ENCODE results near the gene TRIM39.

TRIM39 gene

GRCh38 chr6:30350524-30350923 lies 23.8 kb downstream of the TRIM39 start:
- H3K4me1 ChIP-seq (ENCODE audit: control insufficient read depth in 1 of 2, insufficient read depth in 2 of 2, low read length in 2 of 2), result peaks cover 0 to 2% of the 10 kb centered on the region in 2 experiments
- no peak overlapping the region for H3K4ac ChIP-seq (ENCODE audit: low read depth, low read length)
- peaks cover 5 to 8% of the 10 kb centered on the region in 2 experiments for H3K36me3 ChIP-seq (ENCODE audit: control insufficient read depth in 1 of 2, insufficient read depth in 2 of 2, low read length in 2 of 2)
- no peak overlapping the region for H3K23ac ChIP-seq (ENCODE audit: low read length)
- no CpG with 5 or more reads among the region's 1 CpG for WGBS (ENCODE audit: extremely low coverage, insufficient coverage, insufficient read length)
- H3K18ac ChIP-seq (ENCODE audit: low read length), result no peak overlapping the region
- no peak overlapping the region for H2BK5ac ChIP-seq (ENCODE audit: low read depth, low read length, poor library complexity)
- H3K27me3 ChIP-seq (ENCODE audit: insufficient read depth, low read length), result no peaks in the 10 kb centered on the region
- no peak overlapping the region for H3K9ac ChIP-seq (ENCODE audit: low read length)
- no peaks in the 10 kb centered on the region for H3K79me2 ChIP-seq (ENCODE audit: control insufficient read depth, insufficient read depth, low read length, poor library complexity)
- no peak overlapping the region for H3K4me3 ChIP-seq (ENCODE audit: low read depth, low read length)
- H3K14ac ChIP-seq (ENCODE audit: low read length), result no peak overlapping the region
- H2BK120ac ChIP-seq (ENCODE audit: insufficient read depth, low read length, poor library complexity), result no peak overlapping the region
- H3K9me3 ChIP-seq (ENCODE audit: insufficient read depth, low read depth, low read length), result no peaks in the 10 kb centered on the region
- no peak overlapping the region for H3K27ac ChIP-seq (ENCODE audit: low read depth, low read length)
- no peak overlapping the region for H2AK5ac ChIP-seq (ENCODE audit: low read length)
- no peak overlapping the region for H4K12ac ChIP-seq (ENCODE audit: low read depth, low read length)
- no peak overlapping the region for H2AFZ ChIP-seq (ENCODE audit: insufficient read depth, low read length, poor library complexity)
- H4K8ac ChIP-seq (ENCODE audit: low read depth, low read length), result no peak overlapping the region
- no peaks in the 10 kb centered on the region for H3K79me1 ChIP-seq (ENCODE audit: low read length)
- no peak overlapping the region for H3K4me2 ChIP-seq (ENCODE audit: low read length)
- DNase-seq, result no peak
- H4K91ac ChIP-seq (ENCODE audit: low read depth, low read length), result no peak overlapping the region
- H2BK12ac ChIP-seq (ENCODE audit: low read length), result no peak overlapping the region

DNA sequence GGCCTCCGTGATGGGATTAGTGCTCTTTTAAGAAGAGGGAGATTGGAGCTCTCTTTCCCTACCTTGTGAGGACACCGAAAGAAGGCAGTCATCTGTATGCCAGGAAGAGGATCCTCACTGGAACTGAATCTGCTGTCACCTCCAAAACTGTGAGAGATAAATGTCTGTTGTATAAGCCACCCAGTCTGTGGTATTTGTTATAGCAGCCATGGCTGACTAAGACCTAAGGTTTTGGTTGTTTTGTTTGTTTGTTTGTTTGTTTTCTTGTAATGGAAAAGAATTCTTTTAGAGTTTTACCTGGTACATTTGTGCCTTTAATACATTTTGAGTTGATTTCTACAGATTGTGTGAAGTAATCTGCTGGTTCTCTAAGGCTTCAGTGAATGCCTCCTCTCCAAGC lies 25.8 kb downstream of the TRIM39 start:
- no peak overlapping the region for H4K12ac ChIP-seq (ENCODE audit: low read depth, low read length)
- H3K18ac ChIP-seq (ENCODE audit: low read length), result no peak overlapping the region
- H3K79me2 ChIP-seq (ENCODE audit: control insufficient read depth, insufficient read depth, low read length, poor library complexity), result no peaks in the 10 kb centered on the region
- no peaks in the 10 kb centered on the region for H3K9me3 ChIP-seq (ENCODE audit: insufficient read depth, low read depth, low read length)
- no peak overlapping the region for H3K23ac ChIP-seq (ENCODE audit: low read length)
- H2BK5ac ChIP-seq (ENCODE audit: low read depth, low read length, poor library complexity), result no peak overlapping the region
- H3K79me1 ChIP-seq (ENCODE audit: low read length), result no peaks in the 10 kb centered on the region
- H2BK120ac ChIP-seq (ENCODE audit: insufficient read depth, low read length, poor library complexity), result no peak overlapping the region
- H3K4me3 ChIP-seq (ENCODE audit: low read depth, low read length), result no peak overlapping the region
- no peak overlapping the region for H3K4ac ChIP-seq (ENCODE audit: low read depth, low read length)
- H3K36me3 ChIP-seq (ENCODE audit: control insufficient read depth in 1 of 2, insufficient read depth in 2 of 2, low read length in 2 of 2), result no peaks in the 10 kb centered on the region
- H2AK5ac ChIP-seq (ENCODE audit: low read length), result no peak overlapping the region
- no peak overlapping the region for H3K14ac ChIP-seq (ENCODE audit: low read length)
- DNase-seq, result no peak
- no peaks in the 10 kb centered on the region for H3K4me1 ChIP-seq (ENCODE audit: control insufficient read depth in 1 of 2, insufficient read depth in 2 of 2, low read length in 2 of 2)
- H3K27ac ChIP-seq (ENCODE audit: low read depth, low read length), result no peak overlapping the region
- no peak overlapping the region for H3K4me2 ChIP-seq (ENCODE audit: low read length)
- H2BK12ac ChIP-seq (ENCODE audit: low read length), result no peak overlapping the region
- H2AFZ ChIP-seq (ENCODE audit: insufficient read depth, low read length, poor library complexity), result no peak overlapping the region
- no peak overlapping the region for H4K91ac ChIP-seq (ENCODE audit: low read depth, low read length)
- H3K27me3 ChIP-seq (ENCODE audit: insufficient read depth, low read length), result no peaks in the 10 kb centered on the region
- H4K8ac ChIP-seq (ENCODE audit: low read depth, low read length), result no peak overlapping the region
- H3K9ac ChIP-seq (ENCODE audit: low read length), result no peak overlapping the region
- WGBS (ENCODE audit: extremely low coverage, insufficient coverage, insufficient read length), result no CpG with 5 or more reads among the region's 2 CpGs

DNA sequence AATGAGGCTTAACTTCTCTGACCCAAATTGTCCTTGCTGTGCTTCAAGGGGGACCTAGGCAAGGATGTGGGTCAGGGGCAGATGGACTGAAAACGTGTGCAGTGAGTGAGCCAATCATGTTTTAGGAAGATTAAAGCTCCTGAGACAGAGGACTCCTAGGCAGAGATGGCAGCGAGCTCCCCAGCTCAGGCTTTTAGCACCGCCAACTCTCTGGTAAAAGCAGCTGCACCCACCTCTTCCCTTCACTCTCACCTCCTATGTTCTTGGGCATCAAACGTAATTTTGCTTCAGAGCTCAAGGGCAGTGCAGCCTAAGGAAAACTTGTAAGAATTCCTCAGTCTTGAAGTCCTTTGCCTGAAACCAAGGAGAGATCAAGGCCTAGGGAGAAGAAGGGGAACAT lies 28.6 kb downstream of the TRIM39 start:
- Histone ChIP-seq H4K91ac (ENCODE audit: low read depth, low read length) (no peak overlapping the region), H2BK12ac (ENCODE audit: low read length) (no peak overlapping the region), H3K79me1 (ENCODE audit: low read length) (peaks cover 2% of the 10 kb centered on the region), H3K18ac (ENCODE audit: low read length) (no peak overlapping the region), H2BK5ac (ENCODE audit: low read depth, low read length, poor library complexity) (no peak overlapping the region), H3K14ac (ENCODE audit: low read length) (no peak overlapping the region), H2BK120ac (ENCODE audit: insufficient read depth, low read length, poor library complexity) (no peak overlapping the region), H2AFZ (ENCODE audit: insufficient read depth, low read length, poor library complexity) (no peak overlapping the region), H3K27me3 (ENCODE audit: insufficient read depth, low read length) (no peaks in the 10 kb centered on the region), H3K36me3 (ENCODE audit: control insufficient read depth in 1 of 2, insufficient read depth in 2 of 2, low read length in 2 of 2) (no peaks in the 10 kb centered on the region), H3K9me3 (ENCODE audit: insufficient read depth, low read depth, low read length) (no peaks in the 10 kb centered on the region), H3K27ac (ENCODE audit: low read depth, low read length) (no peak overlapping the region), H3K9ac (ENCODE audit: low read length) (no peak overlapping the region), H4K8ac (ENCODE audit: low read depth, low read length) (no peak overlapping the region), H3K4me2 (ENCODE audit: low read length) (no peak overlapping the region), H3K79me2 (ENCODE audit: control insufficient read depth, insufficient read depth, low read length, poor library complexity) (peaks cover 3% of the 10 kb centered on the region), H4K12ac (ENCODE audit: low read depth, low read length) (no peak overlapping the region), H3K23ac (ENCODE audit: low read length) (no peak overlapping the region), H2AK5ac (ENCODE audit: low read length) (no peak overlapping the region), H3K4me1 (ENCODE audit: control insufficient read depth in 1 of 2, insufficient read depth in 2 of 2, low read length in 2 of 2) (peaks cover 3 to 4% of the 10 kb centered on the region in 2 experiments), H3K4me3 (ENCODE audit: low read depth, low read length) (no peak overlapping the region), H3K4ac (ENCODE audit: low read depth, low read length) (no peak overlapping the region)
- no CpG with 5 or more reads among the region's 4 CpGs for WGBS (ENCODE audit: extremely low coverage, insufficient coverage, insufficient read length)
- DNase-seq, result no peak

- Histone ChIP-seq H3K27me3 (ENCODE audit: insufficient read depth, low read length) (no peaks in the 10 kb centered on the region), H3K79me1 (ENCODE audit: low read length) (peaks cover 2% of the 10 kb centered on the region), H4K91ac (ENCODE audit: low read depth, low read length) (no peak overlapping the region), H3K14ac (ENCODE audit: low read length) (no peak overlapping the region), H2AFZ (ENCODE audit: insufficient read depth, low read length, poor library complexity) (no peak overlapping the region), H4K8ac (ENCODE audit: low read depth, low read length) (no peak overlapping the region), H2BK120ac (ENCODE audit: insufficient read depth, low read length, poor library complexity) (no peak overlapping the region), H2AK5ac (ENCODE audit: low read length) (no peak overlapping the region), H4K12ac (ENCODE audit: low read depth, low read length) (no peak overlapping the region), H3K9ac (ENCODE audit: low read length) (no peak overlapping the region), H3K4me3 (ENCODE audit: low read depth, low read length) (no peak overlapping the region), H2BK5ac (ENCODE audit: low read depth, low read length, poor library complexity) (no peak overlapping the region), H3K18ac (ENCODE audit: low read length) (no peak overlapping the region), H2BK12ac (ENCODE audit: low read length) (no peak overlapping the region), H3K4me1 (ENCODE audit: control insufficient read depth in 1 of 2, insufficient read depth in 2 of 2, low read length in 2 of 2) (peaks cover 3 to 4% of the 10 kb centered on the region in 2 experiments), H3K36me3 (ENCODE audit: control insufficient read depth in 1 of 2, insufficient read depth in 2 of 2, low read length in 2 of 2) (no peaks in the 10 kb centered on the region), H3K9me3 (ENCODE audit: insufficient read depth, low read depth, low read length) (no peaks in the 10 kb centered on the region), H3K27ac (ENCODE audit: low read depth, low read length) (no peak overlapping the region), H3K79me2 (ENCODE audit: control insufficient read depth, insufficient read depth, low read length, poor library complexity) (peaks cover 3% of the 10 kb centered on the region), H3K4me2 (ENCODE audit: low read length) (no peak overlapping the region), H3K4ac (ENCODE audit: low read depth, low read length) (no peak overlapping the region), H3K23ac (ENCODE audit: low read length) (no peak overlapping the region)
- no peak for DNase-seq
- no CpG with 5 or more reads among the region's 1 CpG for WGBS (ENCODE audit: extremely low coverage, insufficient coverage, insufficient read length)
These were observed 29.8 kb downstream of the TRIM39 start for GRCh38 chr6:30356536-30356935.
